Endodermal cell (in vitro differentiated cells): ENCODE data around the gene RPL18A. TPM values are rescaled to one million over a fixed set of nuclear protein-coding genes. Genes with fewer than 3 reads are reported as not detected.

Experiments used
- DNase-seq: peaks from one replicate; pipeline ENCODE4 v3.0.0-alpha.2; 2017
- H3K27ac ChIP-seq: 2 replicates; pipeline ENCODE4 v1.5.1; 2013; ENCODE audit warnings: mild to moderate bottlenecking, low read depth, low read length, moderate library complexity
- H3K27me3 ChIP-seq: 2 replicates; pipeline ENCODE4 v1.6.1; 2013; ENCODE audit warnings: mild to moderate bottlenecking, low read length, moderate library complexity; ENCODE audit not compliant: insufficient read depth, control insufficient read depth, poor library complexity, severe bottlenecking
- H3K36me3 ChIP-seq: 2 replicates; pipeline ENCODE4 v1.7.0; 2013; ENCODE audit warnings: mild to moderate bottlenecking, low read length, moderate library complexity; ENCODE audit not compliant: control insufficient read depth, insufficient read depth
- H3K4me1 ChIP-seq: one replicate; pipeline ENCODE4 v1.7.0; 2013; ENCODE audit warnings: low read length; ENCODE audit not compliant: control insufficient read depth, insufficient read depth
- H3K4me3 ChIP-seq: 2 replicates; pipeline ENCODE4 v1.5.1; 2013; ENCODE audit warnings: mild to moderate bottlenecking, low read length, moderate library complexity
- H3K9ac ChIP-seq: 2 replicates; pipeline ENCODE4 v1.6.1; 2013; ENCODE audit warnings: mild to moderate bottlenecking, low read length, moderate library complexity; ENCODE audit not compliant: poor library complexity, severe bottlenecking; ENCODE audit errors: extremely low read depth
- H3K9me3 ChIP-seq: 2 replicates; pipeline ENCODE4 v1.6.1; 2013; ENCODE audit warnings: mild to moderate bottlenecking, low read length, moderate library complexity; ENCODE audit not compliant: control insufficient read depth
- H3K27ac Mint-ChIP-seq: 2 replicates; pipeline ENCODE4 v1.8.0; 2020; ENCODE audit warnings: mixed read lengths
- H3K27me3 Mint-ChIP-seq: 2 replicates; pipeline ENCODE4 v1.8.0; 2021; ENCODE audit warnings: mild to moderate bottlenecking, mixed read lengths; ENCODE audit not compliant: insufficient read depth
- H3K36me3 Mint-ChIP-seq: 2 replicates; pipeline ENCODE4 v1.8.0; 2020; ENCODE audit warnings: low read depth, mixed read lengths
- H3K4me1 Mint-ChIP-seq: 2 replicates; pipeline ENCODE4 v1.8.0; 2020; ENCODE audit warnings: mixed read lengths
- H3K4me3 Mint-ChIP-seq: 2 replicates; pipeline ENCODE4 v1.8.0; 2020; ENCODE audit warnings: mild to moderate bottlenecking, moderate library complexity, mixed read lengths
- H3K9me3 Mint-ChIP-seq: 2 replicates; pipeline ENCODE4 v1.8.0; 2020; ENCODE audit warnings: mild to moderate bottlenecking, mixed read lengths
- WGBS, 2 experiments: methylation state at CpG; one replicate each; pipeline versions ENCODE4 v1.1.5 to v1.1.7; 2013; ENCODE audit warnings: missing lambda C conversion rate in 2 of 2, mixed read lengths in 1 of 2; ENCODE audit not compliant: insufficient coverage in 1 of 2, insufficient read length in 1 of 2; 5-methylcytosine and 5-hydroxymethylcytosine counted together
- total RNA-seq, 2 donors: library from RNA; stranded (reverse); fragmentation: NEBNext Ultra II Directional in 1 of 2; extraction: Animal tissue kit (Norgen Biotek cat#: 25700) in 1 of 2; gene quantifications; 2 replicates in 1 of 2; 3 replicates in 1 of 2; pipeline ENCODE4 v1.2.1, GENCODE V29; 2021
- TF ChIP-seq, protein P1 (sequence below): fragments of 200-600 bp; sonication (generic); conservative IDR thresholded peaks from 2 replicates; pipeline ENCODE4 v1.5.0; 2021; ENCODE audit warnings: antibody characterized with exemption, mild to moderate bottlenecking

RPL18A gene
- total RNA-seq, 2 donors from 2014 or later = 1,886 to 2,166 TPM

DNA sequence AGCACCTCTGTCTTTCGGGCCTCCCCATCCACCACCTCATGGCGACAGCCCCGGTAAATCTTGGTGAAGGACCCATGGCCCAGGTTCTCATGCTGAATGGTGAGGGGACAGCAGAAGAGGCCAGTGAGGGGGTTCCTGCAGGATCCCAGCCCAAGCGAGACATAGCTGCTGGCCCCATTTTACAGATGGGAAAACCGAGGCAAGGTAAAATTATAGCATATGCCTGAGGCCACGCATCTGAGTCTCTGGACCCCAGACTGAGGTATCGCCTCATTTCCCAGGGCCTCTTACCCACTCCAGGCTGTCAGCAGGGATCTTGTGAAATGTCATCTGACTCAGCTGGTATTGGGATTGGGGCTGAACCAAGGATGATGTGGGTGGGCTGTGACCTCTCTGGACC is 21.7 kb upstream of the RPL18A start:
- H3K9me3 ChIP-seq = no peaks in the 10 kb centered on the region
- H3K36me3 Mint-ChIP-seq = no peaks in the 10 kb centered on the region
- peaks cover 31% of the 10 kb centered on the region for H3K27me3 ChIP-seq
- no peak for DNase-seq
- H3K4me3 ChIP-seq = no peak overlapping the region
- H3K27ac Mint-ChIP-seq = no peak overlapping the region
- H3K27me3 Mint-ChIP-seq = peaks cover 50% of the 10 kb centered on the region
- H3K4me1 Mint-ChIP-seq = peaks cover 8% of the 10 kb centered on the region
- WGBS, 2 experiments = 92 to 96% methylated on average over 5 to 7 of the region's 7 CpGs
- TF ChIP-seq, protein P1, sequence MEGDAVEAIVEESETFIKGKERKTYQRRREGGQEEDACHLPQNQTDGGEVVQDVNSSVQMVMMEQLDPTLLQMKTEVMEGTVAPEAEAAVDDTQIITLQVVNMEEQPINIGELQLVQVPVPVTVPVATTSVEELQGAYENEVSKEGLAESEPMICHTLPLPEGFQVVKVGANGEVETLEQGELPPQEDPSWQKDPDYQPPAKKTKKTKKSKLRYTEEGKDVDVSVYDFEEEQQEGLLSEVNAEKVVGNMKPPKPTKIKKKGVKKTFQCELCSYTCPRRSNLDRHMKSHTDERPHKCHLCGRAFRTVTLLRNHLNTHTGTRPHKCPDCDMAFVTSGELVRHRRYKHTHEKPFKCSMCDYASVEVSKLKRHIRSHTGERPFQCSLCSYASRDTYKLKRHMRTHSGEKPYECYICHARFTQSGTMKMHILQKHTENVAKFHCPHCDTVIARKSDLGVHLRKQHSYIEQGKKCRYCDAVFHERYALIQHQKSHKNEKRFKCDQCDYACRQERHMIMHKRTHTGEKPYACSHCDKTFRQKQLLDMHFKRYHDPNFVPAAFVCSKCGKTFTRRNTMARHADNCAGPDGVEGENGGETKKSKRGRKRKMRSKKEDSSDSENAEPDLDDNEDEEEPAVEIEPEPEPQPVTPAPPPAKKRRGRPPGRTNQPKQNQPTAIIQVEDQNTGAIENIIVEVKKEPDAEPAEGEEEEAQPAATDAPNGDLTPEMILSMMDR = no peak
- peaks cover 5% of the 10 kb centered on the region for H3K4me1 ChIP-seq
- no peak overlapping the region for H3K9ac ChIP-seq
- no peak overlapping the region for H3K27ac ChIP-seq
- H3K4me3 Mint-ChIP-seq = no peak overlapping the region
- H3K36me3 ChIP-seq = no peaks in the 10 kb centered on the region
- no peaks in the 10 kb centered on the region for H3K9me3 Mint-ChIP-seq

DNA sequence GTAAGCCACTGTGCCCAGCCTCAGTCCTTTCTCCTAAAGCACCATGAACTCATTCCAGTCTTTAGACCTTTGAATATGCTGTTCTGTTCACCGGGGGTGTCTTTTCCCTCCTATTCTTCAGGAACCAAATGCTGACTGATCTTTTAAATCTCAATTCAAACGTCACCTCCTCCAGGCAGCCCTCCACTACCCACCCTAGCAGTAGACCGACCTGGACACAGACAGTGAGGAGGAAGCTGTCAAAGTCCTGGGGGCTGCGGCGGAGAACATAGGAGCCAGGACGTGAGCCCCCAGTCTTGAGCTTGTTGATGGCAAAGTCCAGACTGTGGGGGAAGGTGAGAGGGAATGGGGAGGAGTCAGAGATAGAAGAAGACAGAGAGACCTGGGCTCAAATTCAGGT is 19.7 kb upstream of the RPL18A start:
- no peak overlapping the region for H3K27ac Mint-ChIP-seq
- no peak overlapping the region for H3K4me3 Mint-ChIP-seq

DNA sequence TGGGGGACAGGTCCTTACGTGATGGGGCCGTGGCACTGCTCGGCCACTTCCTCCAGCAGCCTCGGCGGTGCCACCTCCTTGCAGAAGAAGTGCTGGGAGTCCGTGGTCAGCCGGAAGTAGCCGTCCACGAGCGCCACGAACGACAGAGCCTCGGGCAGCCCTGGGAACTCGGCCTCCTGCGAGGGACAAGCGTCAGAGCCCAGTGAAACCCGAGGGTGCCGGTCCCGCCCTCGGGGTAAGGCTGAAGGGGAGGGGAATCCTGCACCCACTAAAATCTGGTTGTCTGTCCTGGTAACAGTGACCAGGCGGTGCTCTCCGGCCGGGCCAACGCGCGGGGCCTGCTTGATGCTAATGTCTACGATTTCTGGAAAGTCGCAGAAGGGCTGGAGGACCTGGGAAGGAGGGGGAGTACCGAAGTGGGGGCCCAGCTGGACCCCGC is 18.3 kb upstream of the RPL18A start:
- H3K4me3 ChIP-seq = peak overlapping the region; percentile 77
- H3K4me3 Mint-ChIP-seq = peak overlapping the region; percentile 56
- H3K9me3 Mint-ChIP-seq = no peaks in the 10 kb centered on the region
- H3K27me3 Mint-ChIP-seq = peaks cover 70% of the 10 kb centered on the region
- peaks cover 5% of the 10 kb centered on the region for H3K4me1 ChIP-seq
- H3K9me3 ChIP-seq = no peaks in the 10 kb centered on the region
- no peak overlapping the region for H3K27ac Mint-ChIP-seq
- TF ChIP-seq, protein P1 = no peak
- H3K27ac ChIP-seq = no peak overlapping the region
- DNase-seq = no peak
- H3K9ac ChIP-seq = no peak overlapping the region
- H3K36me3 Mint-ChIP-seq = no peaks in the 10 kb centered on the region
- WGBS, 2 experiments = 5 to 11% methylated on average over 19 to 30 of the region's 30 CpGs
- no peaks in the 10 kb centered on the region for H3K36me3 ChIP-seq
- H3K27me3 ChIP-seq = peaks cover 40% of the 10 kb centered on the region
- H3K4me1 Mint-ChIP-seq = peaks cover 8% of the 10 kb centered on the region

More for the DNA sequence above, 19.7 kb upstream of the RPL18A start:
- no peaks in the 10 kb centered on the region for H3K9me3 ChIP-seq
- H3K27me3 ChIP-seq = peaks cover 40% of the 10 kb centered on the region
- H3K36me3 ChIP-seq = no peaks in the 10 kb centered on the region
- no peaks in the 10 kb centered on the region for H3K9me3 Mint-ChIP-seq
- H3K9ac ChIP-seq = no peak overlapping the region
- WGBS, 2 experiments = 90 to 93% methylated on average over 3 to 6 of the region's 6 CpGs
- no peaks in the 10 kb centered on the region for H3K36me3 Mint-ChIP-seq
- no peak for DNase-seq
- TF ChIP-seq, protein P1 = no peak
- no peak overlapping the region for H3K27ac ChIP-seq
- H3K4me1 Mint-ChIP-seq = peaks cover 8% of the 10 kb centered on the region
- peaks cover 67% of the 10 kb centered on the region for H3K27me3 Mint-ChIP-seq
- H3K4me3 ChIP-seq = no peak overlapping the region
- peaks cover 5% of the 10 kb centered on the region for H3K4me1 ChIP-seq
